ENCODE data around the gene RPS14. TPM values are rescaled to one million over a fixed set of nuclear protein-coding genes. Genes with fewer than 3 reads are reported as not detected.
A peak's percentile ranks its signal among the peaks of the same experiment; 100 is the strongest.

Gene RPS14
- total RNA-seq = 1,615 and 3,652 TPM in 2 replicates

DNA sequence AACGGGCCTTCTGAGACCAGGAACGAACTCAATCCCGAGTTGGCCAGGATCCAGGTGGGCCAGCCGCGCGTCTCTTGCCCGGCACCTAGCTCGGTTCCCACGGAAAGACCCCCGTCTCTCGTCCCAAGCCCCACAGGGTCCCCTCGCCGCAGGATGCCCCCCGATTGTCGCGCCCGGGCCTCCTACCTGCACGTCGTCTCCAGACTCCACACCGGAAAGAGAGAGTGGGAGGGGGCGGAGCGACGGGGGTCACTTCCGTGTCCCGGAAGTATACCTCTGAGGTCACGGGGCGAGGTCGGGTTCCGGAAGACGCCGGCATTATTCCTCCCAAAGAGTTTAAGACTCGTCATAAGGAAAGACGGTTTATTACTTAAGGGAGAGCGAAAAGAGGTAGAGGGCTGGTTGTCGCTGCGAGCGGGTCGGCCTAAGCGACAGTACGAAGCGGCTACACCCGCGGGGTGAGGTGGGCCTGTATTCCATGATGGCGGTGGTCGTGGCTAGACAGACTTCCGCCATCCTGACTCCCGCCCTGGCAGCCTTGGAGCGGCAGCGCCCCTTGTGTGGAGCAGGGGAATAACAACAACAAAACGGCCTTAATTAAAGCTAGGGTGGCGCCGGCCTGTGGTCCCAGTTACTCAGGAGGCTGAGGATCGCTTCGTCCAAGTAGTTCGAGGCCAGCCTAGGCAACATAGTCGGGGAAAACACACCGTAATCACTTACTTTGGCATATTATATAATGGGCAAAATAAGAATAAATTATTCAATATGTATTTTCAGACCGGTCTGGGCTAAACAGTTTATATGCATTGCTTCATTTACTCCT lies at the start of gene RPS14:
RPS14 (minus strand) TSS at position 223 of the 823 bp plus-strand sequence. CDS start 2,006 bp downstream, outside the sequence.
- DNase-seq = peak; percentile 96

GRCh38 chr5:150498971-150499370 lies 49.4 kb upstream of the RPS14 start:
- no peak for DNase-seq

- no peak for DNase-seq
Measured at GRCh38 chr5:150498501-150498900, 49.0 kb upstream of the RPS14 start.

GRCh38 chr5:150497989-150498317 lies 48.4 kb upstream of the RPS14 start:
- DNase-seq = no peak

DNA sequence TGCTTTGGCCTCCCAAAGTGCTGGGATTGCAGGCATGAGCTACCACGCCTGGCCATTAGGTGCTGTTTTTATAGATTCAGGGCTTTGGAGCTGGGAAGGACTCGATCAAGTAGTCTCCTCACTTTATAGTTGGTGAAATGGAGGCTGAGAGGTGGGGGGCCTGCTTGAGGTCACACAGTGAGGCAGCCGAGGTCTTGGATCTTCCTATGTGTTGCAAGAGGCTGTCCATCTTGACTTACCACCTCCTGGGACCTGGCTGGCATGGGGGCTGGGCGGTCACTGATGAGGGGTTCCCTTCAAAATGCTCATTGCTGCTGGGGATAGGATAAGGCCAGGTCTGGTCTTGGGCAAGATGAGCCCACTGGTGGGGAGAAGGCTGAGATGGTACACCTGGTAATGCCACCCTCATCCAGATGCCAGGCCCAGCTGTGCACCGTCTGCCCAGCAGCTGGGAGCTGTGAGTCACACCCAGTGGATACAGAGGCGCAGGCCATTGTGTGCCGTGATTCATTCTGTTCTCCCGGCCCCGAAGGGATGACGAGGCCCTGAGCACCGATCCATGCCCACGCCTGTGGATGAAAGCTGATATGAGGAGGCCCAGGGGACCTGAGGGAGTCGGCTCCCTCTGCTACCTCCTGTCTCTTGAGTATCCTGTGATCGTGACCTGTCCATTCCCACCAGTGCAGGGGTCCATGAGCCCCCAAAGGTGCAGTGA lies 47.9 kb upstream of the RPS14 start:
- peak; percentile 92 for DNase-seq

DNA sequence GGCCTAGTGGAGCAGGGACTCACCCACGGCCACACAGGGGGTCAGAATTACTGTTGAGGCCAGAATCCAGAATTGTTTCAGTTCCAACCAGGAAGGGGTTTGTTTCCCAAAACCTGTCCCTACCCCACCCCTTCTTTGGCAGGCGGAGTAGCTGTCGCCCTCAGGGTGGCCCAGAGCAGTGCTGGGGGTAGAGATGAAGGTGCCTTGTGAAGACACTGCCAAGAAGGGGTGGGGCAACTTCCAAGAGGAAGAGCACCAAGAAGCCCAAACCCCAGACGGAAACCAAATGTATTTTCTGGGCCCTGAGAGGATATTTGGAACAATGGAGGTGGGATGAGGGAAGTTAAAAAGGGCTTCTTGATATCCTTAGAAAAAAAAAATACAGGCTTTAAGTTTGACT lies 47.0 kb upstream of the RPS14 start:
- peak; percentile 42 for DNase-seq

DNA sequence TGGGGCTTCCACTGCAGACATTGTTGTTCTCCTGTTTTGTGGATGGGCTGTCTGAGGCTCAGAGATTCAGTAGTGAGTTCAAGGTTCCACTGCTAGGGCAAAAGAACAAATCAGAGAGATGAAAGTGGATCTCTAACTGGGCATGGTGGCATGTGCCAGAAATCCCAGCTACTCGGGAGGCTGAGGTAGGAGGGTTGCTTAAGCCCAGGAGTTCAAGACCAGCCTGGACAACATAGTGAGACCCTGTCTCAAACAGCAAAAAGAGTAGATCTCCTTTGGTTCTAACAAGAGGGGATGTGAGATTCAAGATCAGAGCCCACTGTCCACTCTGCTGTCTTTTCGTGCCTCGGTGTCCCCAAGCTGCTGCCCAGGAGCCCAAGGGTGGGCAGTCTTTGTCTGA lies 46.6 kb upstream of the RPS14 start:
- no peak for DNase-seq

GRCh38 chr5:150492621-150493020 lies 43.1 kb upstream of the RPS14 start:
- DNase-seq = peak; percentile 48

DNA sequence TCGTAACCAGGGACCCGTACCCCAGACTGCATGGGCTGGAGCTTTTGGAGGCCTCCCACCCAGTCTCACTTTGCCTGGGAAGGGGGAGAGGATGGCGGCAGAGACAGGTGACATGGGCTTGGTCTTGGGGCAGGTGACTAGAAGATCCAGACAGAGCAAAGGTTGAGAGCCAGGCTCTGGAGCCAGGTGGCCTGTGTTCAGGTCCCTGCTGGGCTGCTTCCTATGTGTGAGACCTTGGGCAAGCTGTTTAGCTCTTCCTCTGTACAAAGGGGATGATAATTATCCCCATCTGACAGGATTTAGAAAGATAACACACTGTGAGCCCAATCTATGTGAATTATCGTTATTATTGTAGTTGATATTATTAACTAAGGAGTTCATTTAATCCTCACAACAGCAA lies 42.3 kb upstream of the RPS14 start:
- no peak for DNase-seq

GRCh38 chr5:150490754-150491153 lies 41.2 kb upstream of the RPS14 start:
- DNase-seq = no peak

DNA sequence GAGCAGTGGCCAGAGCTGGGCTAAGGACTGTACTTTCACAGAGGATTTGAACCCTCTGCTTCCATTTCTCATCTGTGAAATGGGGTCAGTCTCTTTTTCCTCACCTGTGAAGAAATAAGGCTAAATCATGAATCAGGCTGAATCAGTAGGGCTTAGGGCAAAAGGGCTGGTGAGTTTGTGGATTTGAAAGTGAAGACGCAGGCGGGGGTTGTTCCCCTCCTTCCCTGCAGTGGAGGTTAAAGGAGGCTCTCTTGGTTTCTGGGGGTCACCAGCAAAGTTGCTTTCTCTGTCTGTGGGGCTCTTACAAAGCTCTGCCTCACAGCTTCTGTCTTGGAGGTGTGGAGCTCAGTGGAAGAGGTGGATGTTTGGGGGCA lies 40.7 kb upstream of the RPS14 start:
- DNase-seq = no peak

DNA sequence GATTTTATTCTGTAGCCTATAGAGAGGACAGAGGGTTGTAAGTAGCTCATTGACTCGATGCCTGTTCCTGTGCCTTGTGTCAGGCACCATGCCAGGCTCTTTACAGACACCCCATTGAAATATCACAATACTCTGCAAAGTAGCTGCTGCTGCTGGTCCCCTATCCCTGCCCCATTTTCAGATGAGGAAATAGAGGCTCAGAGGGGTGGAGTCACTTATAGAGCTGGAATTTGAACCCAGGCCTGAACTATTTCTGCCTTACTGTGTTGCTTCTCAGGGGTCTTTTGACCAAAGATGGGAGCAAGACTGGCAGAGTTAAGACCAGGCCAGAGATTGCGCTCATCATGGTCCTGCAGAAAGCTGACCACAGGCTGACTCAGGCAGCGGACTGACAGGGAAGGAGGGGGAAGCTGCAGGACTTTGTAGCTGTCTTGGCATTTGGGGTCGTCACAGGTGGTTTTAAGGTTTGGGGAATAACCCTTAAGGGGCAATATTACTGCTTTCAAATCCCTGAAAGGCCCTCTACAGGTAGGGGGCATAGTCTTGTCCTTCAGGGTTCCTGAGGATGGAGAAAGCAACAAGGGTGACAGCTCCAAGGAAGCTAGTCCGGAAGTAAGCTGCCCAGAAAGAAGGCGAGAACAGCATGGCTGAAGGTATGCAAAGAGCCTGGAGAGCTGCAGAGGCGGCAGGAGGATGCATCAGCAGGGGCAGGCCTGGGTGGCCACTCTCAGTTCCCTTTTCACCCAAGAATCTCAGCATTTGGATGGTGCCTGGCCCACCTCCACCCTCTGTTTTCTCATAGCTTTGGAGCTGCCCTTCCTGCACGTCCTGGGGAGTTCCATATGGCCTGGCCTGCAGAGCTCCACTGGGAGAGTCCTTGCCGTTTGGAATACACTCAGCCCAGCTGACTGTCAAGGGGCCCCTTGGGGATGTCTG lies 40.1 kb upstream of the RPS14 start:
- DNase-seq = no peak

- peak; percentile 40 for DNase-seq
Measured at GRCh38 chr5:150488519-150489359, 39.2 kb upstream of the RPS14 start.

DNA sequence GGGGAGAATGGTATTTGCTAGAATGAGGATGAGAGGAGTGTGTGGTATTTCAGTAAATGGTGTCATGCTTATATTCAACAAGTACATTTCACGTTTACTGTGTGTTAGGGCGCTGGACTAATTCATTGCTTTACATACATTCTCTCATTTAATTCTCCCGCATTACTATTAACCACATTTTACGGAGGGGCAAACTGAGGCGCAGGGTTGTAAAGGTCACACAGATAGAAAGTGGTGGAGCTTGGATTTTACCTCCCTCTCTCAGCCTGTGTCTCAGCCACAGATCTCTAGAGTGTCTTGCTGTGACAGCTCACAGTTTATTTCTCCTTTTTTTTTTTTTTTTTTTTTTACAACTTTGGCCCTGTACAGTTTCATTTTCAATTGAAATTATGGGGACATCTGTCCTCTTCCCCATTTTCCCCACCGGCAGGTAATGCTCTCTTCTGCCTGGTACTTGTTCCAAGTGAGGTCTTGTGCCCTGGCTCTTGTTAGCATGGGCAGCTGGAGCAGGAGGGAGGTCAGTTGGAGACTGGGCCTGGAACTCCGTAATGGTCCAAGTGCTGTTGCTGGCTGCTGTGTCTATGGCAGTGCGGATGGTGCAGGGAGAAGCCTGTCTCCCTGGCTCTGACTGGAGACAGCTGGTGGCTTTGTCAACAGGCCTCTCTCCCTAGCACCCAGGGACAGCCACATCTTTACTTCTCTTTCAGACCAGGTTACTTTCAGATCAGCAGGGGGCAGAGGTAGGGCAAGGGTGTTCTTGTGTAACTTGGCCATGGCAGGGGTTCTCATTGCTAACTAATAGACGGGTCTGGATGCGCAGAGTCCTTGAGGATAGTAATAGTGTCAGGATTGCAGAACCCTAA lies 37.9 kb upstream of the RPS14 start:
- peak; percentile 66 for DNase-seq

GRCh38 chr5:150486402-150487198 lies 37.1 kb upstream of the RPS14 start:
- DNase-seq = peak; percentile 65

DNA sequence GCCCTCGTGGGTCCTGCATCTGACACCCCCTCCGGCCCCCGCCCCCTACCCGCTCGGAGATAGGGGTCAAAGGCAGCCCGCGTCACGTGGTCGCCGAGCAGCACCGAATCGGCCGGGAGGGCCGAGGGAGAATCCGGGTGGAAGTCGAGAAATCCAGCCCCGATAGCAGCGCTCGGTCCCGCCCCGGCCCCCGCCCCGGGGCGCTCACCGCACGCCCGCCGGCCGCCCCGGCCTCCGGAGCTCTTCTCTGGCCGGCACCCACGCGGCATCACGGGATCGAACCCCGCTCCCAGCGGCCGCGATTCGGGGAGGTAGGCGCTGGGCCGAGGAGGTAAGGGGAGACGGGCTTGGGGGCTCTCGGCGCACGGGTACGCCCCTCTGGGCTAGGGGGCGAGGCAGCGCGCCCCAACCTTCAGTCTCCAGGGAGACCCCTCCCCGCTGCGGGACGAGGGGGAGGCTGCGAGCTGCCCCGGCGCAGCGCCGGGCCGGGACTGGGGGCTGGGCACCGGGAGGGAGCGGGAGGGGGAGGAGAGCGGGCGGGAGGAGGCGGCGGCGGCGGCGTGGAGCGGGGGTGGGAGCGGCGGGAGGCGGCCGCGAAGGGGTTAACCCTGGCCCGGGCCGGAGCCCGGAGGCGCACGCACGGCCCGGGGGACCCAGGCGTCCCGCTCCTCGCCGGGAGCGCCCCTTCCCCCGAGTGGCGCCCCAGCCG lies 36.3 kb upstream of the RPS14 start:
- DNase-seq = peak; percentile 68

DNA sequence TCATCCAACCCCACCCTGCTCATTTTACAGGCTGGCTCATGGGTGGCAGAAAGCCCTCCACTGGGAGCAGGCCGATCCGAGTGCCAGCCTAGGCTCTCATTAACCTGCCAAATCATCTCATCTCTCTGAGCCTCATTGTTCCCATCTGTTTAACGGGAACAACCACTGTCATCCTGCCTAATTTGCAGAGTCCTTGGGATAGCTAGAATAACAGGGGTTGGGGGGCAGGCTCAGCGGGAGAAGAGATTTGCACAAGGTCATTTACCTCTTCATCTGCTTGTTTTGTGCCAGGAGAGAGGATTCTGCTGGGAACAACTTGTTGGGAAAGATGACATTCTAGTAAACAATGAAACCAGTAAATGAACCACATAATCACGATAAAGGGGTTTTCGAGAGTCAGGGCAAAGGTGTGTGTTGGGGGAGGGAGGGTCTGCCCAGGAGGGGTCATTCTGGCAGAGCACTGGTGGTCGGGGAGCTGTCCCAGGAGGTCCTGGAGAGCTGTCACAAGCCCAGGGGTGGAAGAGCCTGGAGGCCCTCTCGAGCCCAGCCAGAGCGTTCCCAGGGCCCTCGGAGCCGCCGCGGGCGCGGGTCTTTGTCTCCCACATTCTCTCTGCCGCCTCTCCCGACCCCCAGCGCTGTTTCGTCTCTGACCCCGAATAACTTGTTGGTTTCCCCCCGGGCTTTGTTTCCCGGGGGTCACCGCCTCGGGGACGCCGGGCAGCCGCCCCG lies 35.6 kb upstream of the RPS14 start:
- DNase-seq = no peak

DNA sequence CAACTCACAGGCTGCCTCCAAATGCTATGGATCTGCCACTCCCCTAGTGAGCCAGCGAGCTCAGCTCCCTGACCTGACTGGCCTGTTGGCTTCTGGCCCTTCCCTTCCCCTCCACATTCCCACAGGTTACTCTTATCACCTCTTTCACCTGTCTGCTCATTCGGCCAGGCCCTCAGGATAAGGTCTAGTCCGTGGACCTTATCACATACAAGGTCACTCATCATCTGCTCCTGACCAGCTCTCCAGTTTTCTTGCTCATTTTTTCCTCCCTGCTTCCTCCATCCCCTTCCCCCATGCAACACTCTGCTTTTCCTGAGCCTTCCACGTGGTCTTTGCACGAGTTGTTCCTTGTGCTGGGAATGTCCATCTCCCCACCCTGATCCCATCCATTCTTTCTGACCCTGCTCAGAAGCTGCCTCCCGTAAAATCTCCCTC lies 32.5 kb upstream of the RPS14 start:
- no peak for DNase-seq

- DNase-seq = no peak
Measured at GRCh38 chr5:150481708-150481965, 32.1 kb upstream of the RPS14 start.

All from dermis blood vessel endothelial cell (primary cell).